Nephron progenitor cell (in vitro differentiated cells): ENCODE measurements around the gene BSG.

Experiments
- DNase-seq: peaks from one replicate; pipeline ENCODE4 v3.0.0; 2021
- H3K27ac Mint-ChIP-seq: 2 replicates; pipeline ENCODE4 v1.8.0; 2021; ENCODE audit warnings: mild to moderate bottlenecking, moderate library complexity, mixed read lengths
- H3K27me3 Mint-ChIP-seq: 2 replicates; pipeline ENCODE4 v1.8.0; 2021; ENCODE audit warnings: mild to moderate bottlenecking, low read depth, mixed read lengths; ENCODE audit not compliant: poor library complexity
- H3K36me3 Mint-ChIP-seq: 2 replicates; pipeline ENCODE4 v1.8.0; 2021; ENCODE audit warnings: low read depth, mixed read lengths
- H3K4me1 Mint-ChIP-seq: 2 replicates; pipeline ENCODE4 v1.8.0; 2021; ENCODE audit warnings: mixed read lengths
- H3K4me3 Mint-ChIP-seq: 2 replicates; pipeline ENCODE4 v1.8.0; 2021; ENCODE audit warnings: mild to moderate bottlenecking, moderate library complexity, mixed read lengths
- H3K9me3 Mint-ChIP-seq: 2 replicates; pipeline ENCODE4 v1.8.0; 2021; ENCODE audit warnings: mild to moderate bottlenecking, moderate library complexity, mixed read lengths
- TF ChIP-seq, protein P1 (sequence below): fragments of 200-600 bp; sonication (generic); IDR thresholded peaks from 2 replicates; pipeline ENCODE4 v1.5.0; 2021; ENCODE audit warnings: antibody characterized with exemption

The BSG gene

DNA sequence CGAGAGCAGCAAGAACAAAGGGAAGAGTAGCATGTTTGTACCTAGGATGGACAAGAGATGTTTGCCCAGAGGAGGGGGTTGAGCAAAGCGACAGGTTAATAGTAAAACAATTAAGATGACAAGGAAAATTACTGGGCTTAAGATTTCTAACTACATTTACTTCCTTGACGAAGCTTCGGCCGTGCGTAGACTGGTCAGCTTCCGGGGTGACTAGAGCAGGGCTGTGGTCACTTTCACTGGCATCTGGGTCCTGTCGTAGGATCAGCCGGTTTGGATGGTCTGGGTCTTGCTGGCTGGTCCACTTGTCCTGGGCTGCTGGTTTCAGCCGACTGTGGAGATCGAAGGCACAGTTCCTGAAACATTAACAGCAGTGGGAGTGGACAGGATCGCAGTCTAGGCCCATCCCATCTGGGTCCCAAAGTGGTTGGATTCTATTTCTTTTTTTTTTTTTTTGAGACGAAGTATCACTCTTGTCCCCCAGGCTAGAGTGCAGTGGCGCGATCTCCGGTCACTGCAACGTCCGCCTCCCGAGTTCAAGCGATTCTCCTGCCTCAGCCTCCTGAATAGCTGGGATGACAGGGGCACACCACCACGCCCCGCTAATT, 5.0 kb upstream of the BSG start:
- peaks cover 34% of the 10 kb centered on the region for H3K9me3 Mint-ChIP-seq
- H3K27ac Mint-ChIP-seq, result peak overlapping the region; percentile 97
- peaks cover 7% of the 10 kb centered on the region for H3K27me3 Mint-ChIP-seq
- H3K4me3 Mint-ChIP-seq, result peak overlapping the region; percentile 63
- peaks cover 34% of the 10 kb centered on the region for H3K36me3 Mint-ChIP-seq
- H3K4me1 Mint-ChIP-seq, result peaks cover 36% of the 10 kb centered on the region
- TF ChIP-seq, protein P1, sequence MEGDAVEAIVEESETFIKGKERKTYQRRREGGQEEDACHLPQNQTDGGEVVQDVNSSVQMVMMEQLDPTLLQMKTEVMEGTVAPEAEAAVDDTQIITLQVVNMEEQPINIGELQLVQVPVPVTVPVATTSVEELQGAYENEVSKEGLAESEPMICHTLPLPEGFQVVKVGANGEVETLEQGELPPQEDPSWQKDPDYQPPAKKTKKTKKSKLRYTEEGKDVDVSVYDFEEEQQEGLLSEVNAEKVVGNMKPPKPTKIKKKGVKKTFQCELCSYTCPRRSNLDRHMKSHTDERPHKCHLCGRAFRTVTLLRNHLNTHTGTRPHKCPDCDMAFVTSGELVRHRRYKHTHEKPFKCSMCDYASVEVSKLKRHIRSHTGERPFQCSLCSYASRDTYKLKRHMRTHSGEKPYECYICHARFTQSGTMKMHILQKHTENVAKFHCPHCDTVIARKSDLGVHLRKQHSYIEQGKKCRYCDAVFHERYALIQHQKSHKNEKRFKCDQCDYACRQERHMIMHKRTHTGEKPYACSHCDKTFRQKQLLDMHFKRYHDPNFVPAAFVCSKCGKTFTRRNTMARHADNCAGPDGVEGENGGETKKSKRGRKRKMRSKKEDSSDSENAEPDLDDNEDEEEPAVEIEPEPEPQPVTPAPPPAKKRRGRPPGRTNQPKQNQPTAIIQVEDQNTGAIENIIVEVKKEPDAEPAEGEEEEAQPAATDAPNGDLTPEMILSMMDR, result no peak
- no peak for DNase-seq

DNA sequence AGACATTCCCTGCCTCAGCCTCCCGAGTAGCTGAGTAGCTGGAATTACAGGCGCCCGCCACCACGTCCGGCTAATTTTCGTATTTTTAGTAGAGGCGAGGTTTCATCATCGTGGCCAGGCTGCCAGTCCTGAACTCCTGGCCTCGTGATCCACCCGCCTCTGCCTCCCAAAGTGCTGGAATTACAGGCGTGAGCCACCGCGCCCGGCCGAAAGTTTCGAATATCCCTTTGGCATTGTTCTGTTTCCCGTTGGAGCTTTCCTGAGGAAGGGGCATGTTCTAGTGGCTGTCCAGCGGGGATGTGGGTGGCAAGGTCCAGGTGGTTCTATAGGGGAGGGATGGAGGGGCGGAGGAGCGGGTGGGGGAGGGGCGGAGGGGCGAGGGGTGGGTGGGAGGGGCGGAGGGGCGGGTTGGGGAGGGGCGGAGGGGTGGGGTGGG, 2.1 kb upstream of the BSG start:
- Mint-ChIP-seq H3K4me3 (no peak overlapping the region), H3K36me3 (peaks cover 23% of the 10 kb centered on the region), H3K4me1 (peaks cover 53% of the 10 kb centered on the region), H3K27ac (no peak overlapping the region), H3K27me3 (peaks cover 7% of the 10 kb centered on the region), H3K9me3 (peaks cover 23% of the 10 kb centered on the region)
- TF ChIP-seq, protein P1, result no peak
- DNase-seq, result no peak

DNA sequence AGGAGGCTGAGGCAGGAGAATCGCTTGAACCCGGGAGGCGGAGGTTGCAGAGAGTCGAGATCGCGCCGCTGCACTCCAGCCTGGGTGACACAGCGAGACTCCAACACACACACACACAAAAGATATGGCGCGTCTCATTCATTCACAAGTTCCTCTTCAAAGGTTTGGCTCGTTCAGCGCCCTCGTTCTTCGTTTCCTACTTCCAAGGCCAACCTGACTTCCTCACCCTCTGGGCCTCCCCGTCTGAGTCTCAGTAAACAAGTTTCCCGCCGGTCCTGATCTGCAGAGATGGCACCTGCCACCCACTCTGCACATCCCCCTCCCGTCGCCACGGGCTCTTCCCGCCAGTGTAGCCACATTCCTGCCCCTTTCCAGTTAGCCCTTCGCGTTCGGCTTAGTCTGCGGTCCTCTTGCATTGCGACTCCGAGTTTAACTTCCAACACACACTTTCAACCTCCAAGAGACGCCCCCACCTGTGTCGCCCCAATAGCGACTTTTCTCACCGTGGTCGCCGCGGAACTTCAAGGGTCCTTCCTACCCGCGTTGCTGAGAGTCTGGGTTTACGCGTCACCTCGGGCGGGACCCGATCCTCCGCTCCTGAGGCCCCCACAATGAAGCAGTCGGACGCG, 1.3 kb upstream of the BSG start:
- H3K36me3 Mint-ChIP-seq, result peaks cover 23% of the 10 kb centered on the region
- peaks cover 60% of the 10 kb centered on the region for H3K4me1 Mint-ChIP-seq
- H3K9me3 Mint-ChIP-seq, result peaks cover 23% of the 10 kb centered on the region
- peak; percentile 47 for DNase-seq
- peaks cover 7% of the 10 kb centered on the region for H3K27me3 Mint-ChIP-seq
- TF ChIP-seq, protein P1, result no peak
- peak overlapping the region; percentile 87 for H3K4me3 Mint-ChIP-seq
- H3K27ac Mint-ChIP-seq, result peak overlapping the region; percentile 99

GRCh38 chr19:571566-571974, 826 bp upstream of the BSG start:
- Mint-ChIP-seq H3K27ac (peak overlapping the region; percentile 99), H3K4me3 (peak overlapping the region; percentile 87), H3K9me3 (peaks cover 20% of the 10 kb centered on the region), H3K27me3 (peaks cover 7% of the 10 kb centered on the region), H3K4me1 (peaks cover 61% of the 10 kb centered on the region), H3K36me3 (peaks cover 19% of the 10 kb centered on the region)
- TF ChIP-seq, protein P1, result no peak
- peak; percentile 42 for DNase-seq

- H3K4me3 Mint-ChIP-seq, result peak overlapping the region; percentile 92
- peaks cover 12% of the 10 kb centered on the region for H3K36me3 Mint-ChIP-seq
- H3K4me1 Mint-ChIP-seq, result peaks cover 59% of the 10 kb centered on the region
- TF ChIP-seq, protein P1, result no peak
- H3K9me3 Mint-ChIP-seq, result peaks cover 15% of the 10 kb centered on the region
- H3K27me3 Mint-ChIP-seq, result peaks cover 7% of the 10 kb centered on the region
- DNase-seq, result peak; percentile 42
- peak overlapping the region; percentile 88 for H3K27ac Mint-ChIP-seq
Observed at GRCh38 chr19:572743-573518, 535 bp downstream of the BSG start.
